Activated CD4-positive, alpha-beta T cell treated with anti-CD3 and anti-CD28 coated beads, Interleukin-2, amount 50 U/mL, for 1 hour (primary cell): Measurements from ENCODE around the gene TNFAIP8.

Source experiments
- DNase-seq: peaks from one replicate; pipeline ENCODE4 v3.0.0-alpha.2; 2020

Gene TNFAIP8

DNA sequence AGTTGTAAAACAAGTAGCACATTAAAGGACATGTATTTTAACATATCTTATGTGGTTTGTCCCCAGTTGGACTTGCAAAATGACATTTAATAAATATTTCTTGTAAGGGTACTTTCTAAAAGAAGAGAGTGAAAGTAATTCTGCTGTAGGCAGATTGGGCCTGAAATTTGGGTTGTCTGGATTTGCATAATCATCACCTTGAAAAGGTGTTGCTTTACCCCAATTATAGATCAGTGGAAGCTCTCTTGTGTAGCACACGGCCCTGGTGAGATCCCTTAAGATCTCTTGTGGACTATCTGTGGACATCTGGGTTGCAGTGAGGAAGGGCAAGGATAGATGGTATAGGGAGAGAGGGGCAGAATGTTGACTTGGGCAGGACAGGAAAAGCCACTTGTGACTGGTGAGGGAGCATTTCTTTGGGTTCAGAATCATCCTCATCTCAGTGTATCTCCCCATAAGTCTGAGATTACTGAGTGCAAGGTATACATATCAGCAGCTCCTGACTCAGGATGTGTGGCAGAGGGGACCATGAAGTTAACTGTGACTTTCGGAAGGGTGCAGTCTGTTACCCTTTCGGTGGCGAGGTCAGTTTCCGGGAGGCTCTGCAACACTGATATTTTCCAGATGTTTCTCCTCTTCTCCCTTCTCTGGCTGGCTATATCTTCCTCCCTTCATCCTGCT is 2.0 kb upstream of the TNFAIP8 start:
- no peak for DNase-seq

DNA sequence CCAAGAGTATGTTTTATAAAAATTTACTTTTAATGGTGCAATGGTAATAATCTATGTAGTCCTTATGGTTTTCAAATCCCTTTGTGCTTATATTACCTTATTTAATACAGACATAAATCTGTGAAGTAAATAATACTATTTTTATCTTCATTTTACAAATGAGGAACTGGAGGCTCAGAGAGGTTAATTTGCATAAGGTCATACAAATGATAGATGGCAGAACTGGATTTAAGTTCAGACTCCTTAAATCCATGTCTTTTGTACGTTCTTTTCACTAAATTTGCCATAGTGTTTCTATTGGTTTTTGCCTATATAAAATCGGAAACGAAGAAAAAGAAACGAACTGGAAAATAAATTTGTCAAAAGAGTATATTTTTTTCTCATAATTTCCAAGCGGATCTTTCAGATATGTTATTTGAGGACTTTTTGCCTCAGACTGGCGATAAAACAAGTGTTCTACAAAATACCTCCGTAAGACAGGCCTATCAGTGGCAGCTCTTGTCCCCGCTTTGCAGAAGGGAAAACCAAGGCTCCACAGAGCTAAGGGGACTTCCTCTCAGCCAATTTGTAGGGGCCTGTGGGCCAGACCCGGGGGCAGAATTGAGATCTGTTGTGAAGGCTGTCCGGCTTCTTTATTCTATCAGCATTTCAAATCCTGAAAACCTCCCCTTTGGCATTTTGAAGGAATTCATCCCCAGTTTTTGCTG is 1.1 kb upstream of the TNFAIP8 start:
- DNase-seq, result no peak

DNA sequence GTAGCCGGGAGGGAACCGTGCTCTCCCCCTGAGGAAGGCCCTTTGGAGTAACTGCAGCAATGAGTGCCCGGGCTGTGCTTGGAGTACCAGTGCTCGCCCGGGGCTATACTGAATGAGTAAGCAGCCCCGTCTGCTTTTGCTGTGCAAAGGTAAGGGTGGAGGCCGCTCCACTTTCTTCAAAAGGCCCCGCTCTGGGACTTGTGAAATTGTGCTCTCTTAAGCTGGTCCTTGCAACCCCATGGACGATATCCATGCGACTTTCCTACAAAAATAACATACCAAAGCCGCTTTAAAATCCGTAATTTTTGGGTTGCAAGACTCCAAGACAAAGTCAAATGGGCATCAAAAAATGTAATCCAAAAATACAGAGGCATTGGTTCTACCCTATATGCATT is 578 bp upstream of the TNFAIP8 start:
- DNase-seq, result peak; percentile 50

DNA sequence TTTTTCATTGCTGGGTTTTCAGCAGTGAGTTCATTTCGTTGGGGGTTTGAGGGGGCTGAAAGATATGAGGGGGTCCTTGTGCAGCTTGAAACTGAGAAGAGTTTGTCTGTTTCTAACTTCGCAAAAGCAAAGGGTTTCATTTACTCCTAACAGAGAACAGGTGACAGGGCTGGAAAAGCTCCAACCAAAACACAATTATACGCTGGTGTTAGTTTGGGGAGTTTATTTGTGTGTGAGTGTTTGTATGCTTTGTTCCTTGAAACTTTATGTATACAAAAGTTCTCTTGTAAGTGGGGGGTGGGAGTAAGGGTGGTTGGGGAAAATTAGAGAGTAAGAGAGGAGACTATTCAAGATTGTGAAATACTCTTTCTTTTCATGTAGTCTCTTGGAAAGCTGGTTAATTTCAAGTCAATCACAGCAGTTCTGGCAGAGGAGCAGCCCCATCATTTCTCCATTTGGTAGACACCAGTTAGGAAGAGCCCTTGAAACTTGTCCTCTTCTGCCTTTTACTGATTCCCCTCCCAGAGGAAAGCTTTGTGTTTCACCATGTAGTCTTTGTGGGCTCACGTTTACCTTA is 881 bp downstream of the TNFAIP8 start:
- DNase-seq, result no peak

DNA sequence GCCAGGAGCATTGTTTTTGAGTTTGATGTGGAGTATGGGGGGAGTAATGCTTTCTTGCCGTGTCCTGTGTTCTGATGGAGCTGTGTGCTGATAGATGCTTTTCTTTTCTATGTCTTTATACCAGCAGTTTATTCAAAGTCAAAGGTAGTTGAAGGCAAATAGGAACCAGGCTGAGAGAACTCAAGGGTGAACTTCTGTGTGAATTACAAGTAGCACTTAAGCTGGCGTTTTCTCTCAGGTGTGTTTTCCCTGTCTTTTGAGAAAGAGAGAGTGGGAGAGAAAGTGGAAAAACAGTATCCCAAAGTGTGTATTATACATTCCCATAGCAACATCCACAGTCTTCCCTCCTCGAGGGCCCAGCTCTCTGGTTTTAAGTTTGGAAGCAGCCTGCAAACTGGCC is 1.5 kb downstream of the TNFAIP8 start:
- no peak for DNase-seq

DNA sequence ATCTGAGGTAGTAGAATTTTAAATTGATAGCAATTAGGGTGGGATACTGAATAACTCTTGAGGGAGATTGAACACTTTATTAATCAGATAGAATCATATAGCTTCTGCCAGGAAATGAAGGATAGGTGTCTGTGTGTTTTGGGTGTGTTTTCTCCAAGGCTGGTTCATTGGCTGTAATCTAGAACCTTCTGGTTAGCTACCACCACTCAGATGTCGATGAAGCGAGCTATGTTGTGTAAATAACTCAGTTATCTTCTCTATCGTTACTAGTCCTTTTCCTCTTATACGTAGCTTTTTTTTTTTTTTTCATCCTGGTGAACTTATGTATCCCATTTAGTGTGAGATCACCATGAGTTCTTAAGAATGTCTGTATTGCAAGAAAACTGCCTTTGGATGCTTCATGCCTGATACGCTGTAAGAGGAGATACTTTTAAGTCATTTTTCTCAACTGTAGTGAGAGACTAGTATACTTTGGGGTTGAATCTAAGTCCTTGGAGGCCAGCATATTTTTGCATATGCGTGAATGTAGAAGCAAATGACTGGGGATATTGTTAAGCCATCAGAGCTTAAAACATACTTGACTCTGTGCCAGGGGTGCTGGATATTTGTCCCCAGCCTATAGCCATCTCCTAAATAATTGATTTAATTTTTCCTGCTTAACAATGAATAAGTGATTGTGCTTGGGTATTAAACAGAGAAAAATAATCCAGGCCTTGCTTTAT is 2.1 kb downstream of the TNFAIP8 start:
- no peak for DNase-seq

DNA sequence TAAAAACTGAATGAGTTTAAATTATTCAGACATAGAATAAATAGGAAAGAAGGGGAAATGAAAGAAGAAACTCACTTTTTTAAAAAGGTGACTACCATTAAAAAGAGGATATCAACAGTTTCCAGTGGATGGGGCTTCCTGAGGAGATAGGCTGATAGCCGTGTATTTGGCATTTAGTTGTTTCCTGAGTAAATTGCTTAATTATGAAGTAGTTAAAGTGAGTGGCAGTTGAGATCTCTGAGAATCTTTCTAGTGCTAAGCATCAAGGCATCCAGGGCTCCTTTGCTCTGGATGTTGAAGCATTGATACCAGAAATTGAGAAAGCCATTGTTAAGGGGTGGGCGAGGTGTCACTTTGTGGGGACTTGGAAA is 2.7 kb downstream of the TNFAIP8 start:
- DNase-seq, result no peak

DNA sequence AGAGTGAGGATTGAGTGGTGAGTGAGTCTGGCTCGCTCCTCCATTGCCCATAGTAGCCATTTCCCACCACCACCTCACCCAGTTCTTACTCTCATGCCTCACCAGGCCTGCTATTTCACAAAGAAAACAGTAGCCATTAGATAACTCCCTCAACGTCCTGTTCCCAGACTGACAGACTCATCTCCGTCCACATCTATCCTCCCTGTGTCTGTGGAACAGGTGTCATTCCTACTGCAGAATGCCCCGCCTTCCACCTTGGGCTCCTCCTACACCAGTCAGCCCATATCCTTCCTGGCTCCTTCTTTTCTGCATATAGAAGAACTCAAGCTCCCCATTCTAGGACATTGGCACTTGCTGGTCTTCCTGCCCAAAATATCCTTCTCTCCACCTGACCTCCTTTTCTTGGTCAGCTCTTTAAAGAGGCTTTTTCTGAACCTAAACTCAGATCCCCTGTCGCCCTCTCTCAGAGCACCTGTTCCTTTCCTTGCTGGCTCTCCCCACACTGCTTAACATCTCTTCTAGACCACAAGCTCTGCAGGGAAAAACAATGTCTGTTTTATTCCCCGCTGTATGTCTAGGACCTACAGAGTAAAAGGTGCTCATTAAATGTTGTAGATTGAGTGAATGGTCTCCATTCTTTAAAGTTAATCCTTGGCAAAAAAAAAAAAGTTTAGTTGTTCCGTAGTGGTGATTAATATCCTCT is 3.2 kb downstream of the TNFAIP8 start:
- DNase-seq, result no peak

DNA sequence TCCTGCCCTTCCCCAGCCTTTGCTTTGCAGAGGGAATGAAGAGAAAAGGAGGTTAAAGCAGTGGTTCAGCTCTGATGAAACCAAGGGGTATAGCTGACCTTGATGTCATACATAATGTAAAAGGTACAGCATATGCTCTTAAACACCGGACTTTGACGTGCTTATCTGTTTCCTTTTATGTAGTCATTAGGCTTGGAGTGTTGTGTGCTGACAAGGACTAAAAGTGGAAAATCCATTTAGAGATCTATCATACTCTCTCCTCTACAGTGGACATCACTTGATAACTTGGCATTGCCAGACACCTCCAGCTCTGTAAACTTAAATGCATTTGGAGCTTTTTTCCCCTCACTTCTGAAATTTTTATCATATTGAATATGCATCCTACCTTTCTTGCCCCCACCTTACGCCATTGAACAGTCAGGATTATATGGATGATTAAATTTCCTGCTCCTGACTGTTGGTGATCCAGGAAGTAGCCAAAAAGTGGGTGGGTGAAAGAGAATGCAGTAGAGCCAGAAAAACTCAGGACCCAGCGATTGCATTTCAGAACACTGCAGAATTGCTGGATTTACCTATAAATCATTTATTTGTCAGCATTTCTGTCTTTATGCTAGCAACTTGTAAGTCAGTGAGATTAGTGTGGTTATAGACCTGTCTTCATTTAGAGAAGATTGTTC is 4.1 kb downstream of the TNFAIP8 start:
- DNase-seq, result no peak

DNA sequence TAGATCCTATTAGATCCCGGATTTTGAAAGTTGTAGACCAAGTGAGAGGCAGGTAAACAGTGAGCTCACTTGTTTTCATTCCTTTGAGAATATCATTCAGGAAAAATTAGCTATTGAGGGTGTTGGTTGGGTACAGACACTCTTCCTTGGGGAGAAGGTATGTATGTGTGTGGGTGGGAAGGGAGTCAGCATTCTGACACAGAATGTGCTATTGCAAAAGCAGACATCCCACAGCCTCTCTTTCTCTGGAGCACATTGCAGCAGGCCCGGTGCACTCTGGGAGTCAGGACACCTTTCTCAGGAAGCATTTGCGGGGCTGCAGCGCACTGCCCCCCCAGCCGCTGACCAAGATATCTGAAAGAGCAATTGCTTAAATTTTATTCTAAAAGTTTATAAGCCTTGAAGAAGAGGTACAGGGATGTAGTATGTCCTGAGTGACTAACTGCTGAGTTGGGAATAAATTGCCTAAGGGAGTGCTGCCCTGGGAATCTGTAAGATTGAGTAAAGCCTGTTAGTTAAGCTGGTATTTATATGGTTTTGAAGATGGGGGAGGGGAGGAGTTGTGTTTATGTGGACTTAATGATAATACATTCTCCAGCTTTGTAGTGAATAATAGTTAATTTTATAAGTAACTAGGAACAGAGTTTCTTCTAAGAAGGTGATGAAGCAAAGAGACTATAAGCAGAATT is 5.2 kb downstream of the TNFAIP8 start:
- DNase-seq, result no peak

DNA sequence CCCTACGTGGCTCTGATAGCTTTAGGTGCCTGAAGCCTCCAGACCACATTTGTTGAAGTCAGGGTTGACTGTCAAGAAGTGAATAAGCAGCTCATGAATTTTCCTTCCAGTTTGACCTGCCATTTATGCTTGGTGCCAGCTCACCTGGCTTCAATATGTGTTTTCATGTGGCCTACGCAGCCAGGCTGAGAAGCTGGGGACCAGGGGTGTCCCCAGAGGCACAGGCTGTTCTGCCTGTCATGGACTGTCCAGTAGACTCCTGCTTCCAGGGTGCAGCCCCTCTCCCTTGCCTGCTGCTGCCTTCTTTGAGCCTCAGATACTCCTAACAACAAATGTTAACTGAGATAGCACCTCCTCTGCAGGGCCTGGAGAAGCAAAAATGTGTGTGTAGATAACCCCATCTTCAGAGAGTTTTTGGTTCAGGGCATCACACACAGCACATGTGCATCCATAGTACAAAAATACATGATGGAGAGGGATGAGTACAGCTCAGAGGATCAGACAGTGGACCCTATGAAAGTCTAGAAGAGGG is 5.8 kb downstream of the TNFAIP8 start:
- no peak for DNase-seq

DNA sequence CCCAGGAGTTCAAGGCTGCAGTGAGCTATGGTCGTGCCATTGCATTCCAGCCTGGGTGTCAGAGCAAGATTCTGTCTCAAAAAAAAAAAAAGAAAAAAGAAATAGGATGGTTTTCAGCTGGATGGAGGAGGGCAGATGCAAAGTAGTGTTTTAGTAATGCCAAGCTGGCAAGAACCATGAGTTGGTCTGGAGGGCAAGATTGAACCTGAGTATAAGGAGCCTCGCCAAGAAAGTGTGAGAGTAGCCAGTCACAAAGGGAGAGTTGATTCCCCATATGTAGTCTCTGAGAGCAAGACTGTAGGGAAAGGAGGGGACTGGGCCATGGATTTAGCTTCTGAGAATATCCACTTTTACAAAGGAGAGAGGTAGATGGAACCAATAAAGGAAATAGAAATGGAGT is 6.9 kb downstream of the TNFAIP8 start:
- no peak for DNase-seq

DNA sequence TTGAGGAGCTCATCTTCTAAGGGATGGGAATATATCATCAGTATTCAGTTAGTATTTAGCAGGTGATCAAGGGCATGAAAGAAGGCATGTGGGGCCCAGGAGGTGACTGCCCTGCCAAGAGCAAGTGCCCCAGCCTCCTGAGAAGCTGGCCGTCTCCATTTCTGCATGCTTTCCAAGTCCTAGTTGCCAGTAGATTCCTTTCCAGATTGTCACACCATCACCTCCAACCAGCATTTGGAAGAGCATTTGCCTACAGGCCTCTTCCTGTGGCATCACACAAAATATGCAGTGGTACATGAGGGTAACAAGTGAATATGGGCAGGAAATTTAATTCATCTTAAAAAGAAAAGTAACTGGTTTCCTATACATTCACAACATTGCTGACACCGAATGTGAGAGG is 7.5 kb downstream of the TNFAIP8 start:
- DNase-seq, result no peak

DNA sequence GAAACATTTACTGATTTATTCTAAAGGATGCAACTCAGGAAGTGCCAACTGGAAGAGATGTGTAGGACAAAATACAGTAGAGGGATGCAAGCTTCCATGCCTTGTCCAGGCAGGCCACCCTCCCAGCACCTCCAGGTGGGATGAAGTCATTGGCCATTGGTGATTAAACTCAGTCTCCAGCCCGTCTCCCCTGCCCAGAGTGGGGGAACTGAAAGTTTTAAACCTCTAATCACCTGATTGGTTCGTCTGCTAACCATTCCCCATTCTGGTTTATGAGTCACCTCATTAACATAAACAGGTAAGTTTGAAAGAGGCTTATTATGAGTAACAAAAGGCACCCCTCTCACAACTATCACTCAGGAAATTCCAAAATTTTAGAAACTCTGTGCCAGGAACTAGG is 8.1 kb downstream of the TNFAIP8 start:
- DNase-seq, result no peak

DNA sequence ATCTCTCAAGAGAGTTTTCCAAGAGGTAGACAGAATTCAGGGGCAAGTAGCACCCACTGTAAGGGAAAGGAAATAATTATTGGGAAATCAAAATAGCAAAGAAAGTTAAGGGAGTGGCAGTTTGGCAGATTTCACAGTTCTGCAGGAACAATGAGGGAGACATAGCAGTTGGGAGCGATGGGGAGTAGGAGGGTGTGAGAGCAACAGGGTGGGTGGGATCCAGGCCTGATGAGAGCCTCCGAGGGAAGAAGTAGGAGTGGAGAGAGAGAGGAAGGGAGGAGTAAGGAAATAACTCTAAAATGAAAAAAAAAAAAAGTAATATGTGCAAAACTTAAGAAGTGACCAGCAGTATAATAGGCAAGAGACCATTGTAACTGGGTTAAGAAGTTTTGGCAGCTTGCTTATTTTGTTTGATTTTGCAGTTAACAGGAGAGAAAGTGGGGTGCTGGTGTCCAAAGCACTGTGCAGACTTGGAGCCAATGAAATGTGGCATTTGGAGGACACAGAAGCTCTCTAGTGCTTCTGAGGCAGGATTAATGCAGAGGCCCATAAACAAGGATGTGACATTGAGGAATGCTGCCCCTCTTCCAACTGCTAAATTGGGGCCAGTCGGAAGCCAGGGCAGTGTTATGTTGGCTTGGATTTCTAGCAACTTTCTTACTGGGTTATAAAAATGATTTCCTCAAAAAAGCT is 10.2 kb downstream of the TNFAIP8 start:
- DNase-seq, result no peak

DNA sequence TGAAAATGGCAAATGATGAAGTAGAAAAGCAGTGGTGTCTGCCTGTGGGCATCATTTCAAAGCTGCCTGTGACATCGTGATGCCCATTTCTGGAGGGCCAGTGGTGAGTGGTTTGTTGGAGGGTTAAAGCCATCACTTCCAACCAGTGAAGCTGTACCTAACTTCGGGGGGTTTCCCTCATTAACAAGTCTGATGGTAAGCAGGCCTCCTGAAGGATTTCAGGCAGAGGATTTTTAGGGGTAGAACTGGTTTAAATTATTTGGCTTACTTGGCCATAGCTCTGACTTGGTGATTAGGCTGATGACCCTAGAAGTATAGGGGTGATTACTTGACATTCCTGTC is 10.7 kb downstream of the TNFAIP8 start:
- no peak for DNase-seq

DNA sequence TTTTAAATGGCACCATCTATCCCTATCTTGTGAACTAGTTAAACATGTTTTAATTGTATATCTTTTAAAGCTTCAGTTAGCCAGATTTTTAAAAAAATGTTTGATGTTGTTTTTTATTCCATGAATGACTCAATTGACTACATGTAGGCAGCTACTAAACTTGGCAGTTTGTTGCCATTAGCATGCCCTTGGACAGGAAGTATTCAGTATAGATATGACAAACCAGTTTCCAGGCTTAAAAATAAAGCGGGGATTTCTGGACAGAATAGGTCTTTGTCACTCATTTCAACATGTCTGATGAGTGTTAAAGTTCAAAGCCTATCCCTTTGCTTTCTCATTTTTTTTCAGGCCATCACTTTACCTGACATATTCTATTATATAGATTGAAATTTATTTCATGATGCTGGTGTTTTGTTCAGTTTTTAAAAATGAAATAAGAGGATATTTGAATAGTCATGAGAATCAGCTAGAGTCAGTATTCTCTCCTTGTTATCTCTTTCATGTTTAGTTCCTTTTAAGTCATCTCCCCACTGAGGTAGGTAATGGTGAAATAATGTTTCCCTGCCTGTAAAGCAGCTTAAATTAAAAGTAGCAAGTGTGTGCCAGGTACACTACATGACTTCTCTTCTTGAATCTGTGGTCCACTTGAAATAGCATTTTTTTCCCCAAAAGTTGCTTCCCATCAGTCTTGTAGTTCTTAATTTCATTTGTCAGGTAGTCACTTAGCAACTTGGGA is 11.9 kb downstream of the TNFAIP8 start:
- DNase-seq, result no peak

DNA sequence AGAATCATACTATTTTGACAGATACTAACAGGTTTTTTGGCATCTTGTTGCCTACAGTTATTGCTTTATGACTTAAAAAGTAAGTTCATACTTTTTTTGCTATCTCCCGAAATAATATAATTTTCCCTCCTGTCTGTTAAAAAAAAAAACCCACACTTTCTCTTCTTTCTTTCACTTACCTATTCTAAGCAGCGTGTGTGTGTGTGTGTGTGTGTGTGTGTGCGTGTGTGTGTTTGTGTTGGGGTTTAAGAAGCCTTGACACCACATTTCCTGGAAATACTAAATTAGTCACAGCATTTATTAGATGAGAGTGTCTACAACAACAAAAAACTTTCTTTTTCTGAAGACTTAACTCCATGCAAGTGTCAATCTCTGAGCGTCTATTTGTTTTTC is 12.4 kb downstream of the TNFAIP8 start:
- DNase-seq, result peak; percentile 52

DNA sequence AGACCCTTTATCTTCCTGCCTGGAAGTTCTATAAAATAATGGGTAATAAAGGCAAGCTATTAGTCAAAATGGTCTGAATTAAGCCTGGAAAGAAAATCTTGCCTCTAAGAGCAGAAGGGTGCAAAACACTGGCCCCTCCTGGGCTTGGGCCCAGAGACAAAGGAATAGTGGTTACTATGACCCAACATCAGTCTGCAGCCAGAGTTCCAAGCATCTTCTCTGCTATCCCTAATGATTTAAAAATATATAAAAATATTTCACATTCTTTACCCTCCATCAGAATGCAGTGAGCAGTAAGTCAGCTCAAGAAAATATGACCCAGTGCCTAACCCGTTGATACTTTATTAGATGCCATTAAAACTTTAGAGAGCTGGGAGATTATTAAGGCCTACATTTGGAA is 14.7 kb downstream of the TNFAIP8 start:
- DNase-seq, result no peak

DNA sequence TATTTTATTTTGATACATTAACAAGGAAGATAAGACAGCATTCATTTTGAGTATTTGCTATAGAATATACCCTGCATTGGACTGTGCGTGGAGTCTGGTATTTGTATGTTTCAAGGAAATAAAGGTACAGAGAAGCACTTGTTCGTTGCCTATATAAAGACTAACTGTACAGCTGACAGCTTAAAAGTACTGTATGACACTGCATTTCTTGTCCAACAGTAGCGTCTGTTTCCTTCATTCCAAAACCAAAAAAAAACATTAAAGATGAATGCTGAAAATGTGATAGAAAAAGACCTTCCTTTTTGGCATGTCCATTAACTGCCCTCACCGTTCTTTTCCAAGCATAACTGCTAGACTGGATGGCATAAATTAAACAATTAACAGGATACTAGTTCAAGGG is 15.3 kb downstream of the TNFAIP8 start:
- DNase-seq, result no peak

DNA sequence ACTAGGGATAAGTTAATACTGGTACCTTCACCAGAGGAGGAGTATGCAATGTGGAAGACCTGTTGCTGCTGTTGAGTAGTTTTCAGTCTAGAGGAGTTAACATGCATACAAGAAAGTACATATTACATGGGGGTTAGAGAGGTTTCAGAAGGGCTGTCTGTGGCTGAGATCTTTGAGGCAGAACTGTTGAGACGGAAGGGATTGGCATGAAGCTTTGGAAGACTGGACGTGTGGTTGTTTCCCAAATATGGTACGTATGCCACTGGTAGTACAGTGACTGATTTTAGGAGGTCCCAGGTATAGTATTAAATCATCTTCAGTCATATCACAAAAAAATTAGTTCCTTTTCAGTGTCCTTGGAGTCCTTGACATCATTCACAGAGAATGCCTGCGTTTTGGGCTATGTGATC is 17.6 kb downstream of the TNFAIP8 start:
- DNase-seq, result no peak
